ENCODE data around the gene ADARB1. TPM values are rescaled to one million over a fixed set of nuclear protein-coding genes. Genes with fewer than 3 reads are reported as not detected.

Gene ADARB1
- total RNA-seq, 1 donor: 2.1 TPM

DNA sequence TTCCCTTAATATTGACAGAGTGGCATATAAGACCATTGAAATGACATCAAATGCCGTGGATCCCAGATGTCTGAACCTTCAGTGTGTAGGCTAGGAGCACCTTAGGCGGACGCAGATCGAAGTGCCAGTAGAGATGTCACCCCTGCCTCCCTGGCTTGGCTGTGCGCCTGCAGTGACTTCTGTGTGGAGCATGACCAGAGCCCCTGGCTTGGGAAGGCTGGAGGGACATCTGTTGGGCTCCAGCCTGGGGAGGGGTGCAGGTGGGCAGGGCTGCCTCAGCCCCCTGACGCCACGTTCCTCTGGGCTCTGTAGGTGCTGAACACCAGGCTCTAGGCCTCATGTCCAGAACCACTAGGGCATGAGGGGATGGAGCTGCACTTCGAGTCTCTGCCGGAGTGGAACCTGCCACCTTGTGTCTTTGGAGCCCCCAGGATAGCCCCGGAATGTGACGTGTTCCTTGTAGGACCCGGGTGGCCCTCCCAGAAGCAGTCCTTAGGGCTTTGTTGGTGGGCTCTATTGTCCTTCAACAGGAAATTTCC, 103.8 kb downstream of the ADARB1 start:
- H3K4me3 ChIP-seq (ENCODE audit: low read depth, low read length): no peak overlapping the region
- no peak for DNase-seq (ENCODE audit: low read depth)
- TF ChIP-seq CTCF (IDR thresholded peaks at IDR 0.05; ENCODE audit: insufficient read depth, low read length): no peak

- no peak for TF ChIP-seq CTCF (IDR thresholded peaks at IDR 0.05; ENCODE audit: insufficient read depth, low read length)
- H3K4me3 ChIP-seq (ENCODE audit: low read depth, low read length): no peak overlapping the region
- DNase-seq (ENCODE audit: low read depth): no peak
Observed at GRCh38 chr21:45178971-45179370, 104.6 kb downstream of the ADARB1 start.

DNA sequence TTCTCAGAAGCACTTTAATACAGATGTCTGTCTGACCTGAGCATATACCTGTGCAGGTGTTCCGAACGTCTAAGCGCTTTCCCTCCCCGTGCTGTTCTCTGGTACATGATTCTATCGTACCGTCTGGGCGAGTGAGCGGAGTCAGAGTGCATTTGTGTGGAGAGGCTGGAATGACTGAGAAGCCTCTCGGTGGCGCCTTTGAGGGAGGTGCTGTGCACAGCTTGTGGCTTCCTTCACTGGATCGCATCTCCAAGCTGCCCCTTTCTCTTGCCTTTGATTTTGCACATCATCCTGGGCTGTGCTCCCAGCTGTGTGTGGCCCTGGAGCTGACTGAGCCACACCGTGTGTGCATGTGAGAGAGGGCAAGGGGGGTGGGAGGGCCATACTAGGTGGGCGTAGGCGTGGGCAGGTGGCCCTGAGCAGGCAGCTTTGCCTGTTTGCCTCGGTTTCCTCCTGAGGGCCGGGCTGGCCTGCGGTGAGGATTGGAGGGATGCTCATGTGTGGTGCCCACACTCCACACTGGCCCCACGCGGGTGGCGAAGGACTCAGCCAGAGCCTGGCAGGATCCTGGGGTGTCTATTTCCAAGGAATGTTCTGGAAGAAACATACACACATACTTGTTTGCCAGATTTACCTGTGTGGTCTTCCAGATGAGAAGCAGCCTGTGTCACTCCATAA, 105.3 kb downstream of the ADARB1 start:
- DNase-seq (ENCODE audit: low read depth): no peak
- H3K4me3 ChIP-seq (ENCODE audit: low read depth, low read length): no peak overlapping the region
- no peak for TF ChIP-seq CTCF (IDR thresholded peaks at IDR 0.05; ENCODE audit: insufficient read depth, low read length)

GRCh38 chr21:45180246-45180599, 105.8 kb downstream of the ADARB1 start:
- DNase-seq (ENCODE audit: low read depth): no peak
- H3K4me3 ChIP-seq (ENCODE audit: low read depth, low read length): no peak overlapping the region
- TF ChIP-seq CTCF (IDR thresholded peaks at IDR 0.05; ENCODE audit: insufficient read depth, low read length): no peak

DNA sequence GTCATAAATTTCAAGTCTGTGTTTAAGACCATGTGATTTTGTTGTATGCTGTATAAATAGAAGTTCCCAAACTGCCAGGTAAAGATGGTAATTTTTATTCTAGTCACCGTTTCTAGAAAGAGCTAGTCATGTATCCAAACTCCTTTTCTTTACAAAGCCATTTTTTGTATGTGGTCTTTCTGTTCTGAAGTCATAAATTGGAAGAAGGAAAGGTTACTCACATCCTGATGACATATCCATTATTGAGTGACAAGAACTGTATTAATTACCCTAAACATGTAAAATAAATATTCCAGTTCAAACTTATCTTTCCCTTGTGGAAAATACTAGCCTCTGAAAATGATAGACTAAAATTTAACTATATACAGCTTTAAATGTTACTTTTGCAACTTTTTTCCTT, 108.6 kb downstream of the ADARB1 start:
- DNase-seq (ENCODE audit: low read depth): no peak
- TF ChIP-seq CTCF (IDR thresholded peaks at IDR 0.05; ENCODE audit: insufficient read depth, low read length): no peak
- no peak overlapping the region for H3K4me3 ChIP-seq (ENCODE audit: low read depth, low read length)

GRCh38 chr21:45183852-45184251, 109.5 kb downstream of the ADARB1 start:
- no peak overlapping the region for H3K4me3 ChIP-seq (ENCODE audit: low read depth, low read length)
- no peak for DNase-seq (ENCODE audit: low read depth)
- no peak for TF ChIP-seq CTCF (IDR thresholded peaks at IDR 0.05; ENCODE audit: insufficient read depth, low read length)

DNA sequence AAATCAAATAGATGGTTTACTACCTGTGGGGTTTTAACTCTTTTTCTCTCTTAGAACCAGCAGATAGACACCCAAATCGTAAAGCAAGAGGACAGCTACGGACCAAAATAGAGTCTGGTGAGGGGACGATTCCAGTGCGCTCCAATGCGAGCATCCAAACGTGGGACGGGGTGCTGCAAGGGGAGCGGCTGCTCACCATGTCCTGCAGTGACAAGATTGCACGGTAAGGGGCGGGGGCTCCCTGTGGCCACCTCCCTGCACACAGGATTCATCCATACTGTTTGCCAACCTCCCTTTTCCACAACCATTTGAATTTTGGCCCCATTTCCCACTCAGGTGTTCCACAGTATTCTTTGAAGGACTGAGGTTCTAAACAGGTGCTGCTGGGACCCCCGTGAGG, 110.5 kb downstream of the ADARB1 start:
- H3K4me3 ChIP-seq (ENCODE audit: low read depth, low read length): no peak overlapping the region
- no peak for TF ChIP-seq CTCF (IDR thresholded peaks at IDR 0.05; ENCODE audit: insufficient read depth, low read length)
- DNase-seq (ENCODE audit: low read depth): no peak
